CD14-positive monocyte (primary cell): Measurements from ENCODE around the gene LY6G6D. TPM values are rescaled to one million over a fixed set of nuclear protein-coding genes. Genes with fewer than 3 reads are reported as not detected.

Source experiments
- DNase-seq, 3 donors: peaks; one replicate each; pipeline ENCODE4 v3.0.0-alpha.2; 2011 to 2022
- H2AFZ ChIP-seq: 2 replicates; pipeline ENCODE4 v1.6.0; 2012; ENCODE audit warnings: mild to moderate bottlenecking, low read depth, low read length, inconsistent platforms; ENCODE audit not compliant: insufficient read depth, poor library complexity, severe bottlenecking
- H3K27ac ChIP-seq, 2 donors: 1 replicate in 1 of 2; 2 replicates in 1 of 2; pipeline ENCODE4 v1.5.1; 2012 to 2013; ENCODE audit warnings: low read length in 2 of 2, control low read depth in 1 of 2, inconsistent platforms in 1 of 2, low read depth in 1 of 2, mild to moderate bottlenecking in 1 of 2
- H3K27me3 ChIP-seq, 2 donors: one replicate each; pipeline versions ENCODE4 v1.6.0 to v1.6.1; 2011 to 2013; ENCODE audit warnings: low read length in 2 of 2; ENCODE audit not compliant: control insufficient read depth in 2 of 2, insufficient read depth in 2 of 2
- H3K36me3 ChIP-seq, 2 donors: replicated peaks in 1 of 2; 1 replicate in 1 of 2; 2 replicates in 1 of 2; pipeline versions ENCODE4 v1.5.1 to v1.6.1; 2012 to 2013; ENCODE audit warnings: low read length in 2 of 2, control low read depth in 1 of 2, inconsistent platforms in 1 of 2, mild to moderate bottlenecking in 1 of 2; ENCODE audit not compliant: insufficient read depth in 2 of 2, control insufficient read depth in 1 of 2
- H3K4me1 ChIP-seq, 2 donors: 1 replicate in 1 of 2; 2 replicates in 1 of 2; pipeline versions ENCODE4 v1.5.1 to v1.6.1; 2012 to 2013; ENCODE audit warnings: low read length in 2 of 2, control low read depth in 1 of 2, inconsistent platforms in 1 of 2, mild to moderate bottlenecking in 1 of 2, moderate library complexity in 1 of 2; ENCODE audit not compliant: insufficient read depth in 2 of 2, control insufficient read depth in 1 of 2
- H3K4me2 ChIP-seq: replicated peaks from 2 replicates; pipeline ENCODE3; 2012; ENCODE audit warnings: low read length, moderate library complexity, mild to moderate bottlenecking; ENCODE audit not compliant: poor library complexity, severe bottlenecking; ENCODE audit errors: extremely low read depth
- H3K4me3 ChIP-seq, 3 experiments: fragments of 200-600 bp in 1 of 3; sonication (generic) in 1 of 3; replicated peaks in 1 of 3; 1 replicate in 2 of 3; 2 replicates in 1 of 3; pipeline ENCODE4 v1.5.1; 2011 to 2013; ENCODE audit warnings: low read length in 3 of 3, mild to moderate bottlenecking in 3 of 3, control low read depth in 2 of 3, low read depth in 2 of 3, inconsistent platforms in 1 of 3, moderate library complexity in 1 of 3
- H3K79me2 ChIP-seq: 2 replicates; pipeline ENCODE4 v1.6.0; 2012; ENCODE audit warnings: mild to moderate bottlenecking, control low read depth, inconsistent platforms, low read length, moderate library complexity; ENCODE audit not compliant: insufficient read depth
- H3K9ac ChIP-seq: 2 replicates; pipeline ENCODE4 v1.6.0; 2017; ENCODE audit warnings: low read length, mild to moderate bottlenecking; ENCODE audit not compliant: insufficient read depth, poor library complexity, severe bottlenecking
- H3K9me3 ChIP-seq, 2 donors: replicated peaks in 1 of 2; 1 replicate in 1 of 2; 2 replicates in 1 of 2; pipeline versions ENCODE4 v1.5.1 to v1.6.1; 2012 to 2013; ENCODE audit warnings: low read length in 2 of 2, control low read depth in 1 of 2; ENCODE audit not compliant: control insufficient read depth in 1 of 2, insufficient read depth in 1 of 2
- H4K20me1 ChIP-seq: 2 replicates; pipeline ENCODE4 v1.6.0; 2012; ENCODE audit warnings: mild to moderate bottlenecking, low read length, control low read depth, moderate library complexity; ENCODE audit not compliant: insufficient read depth
- H3K27ac Mint-ChIP-seq, 7 donors: one replicate each; pipeline ENCODE4 v1.8.0; 2020; ENCODE audit warnings: mild to moderate bottlenecking in 7 of 7, mixed read lengths in 7 of 7, moderate library complexity in 6 of 7, inconsistent platforms in 2 of 7
- H3K27me3 Mint-ChIP-seq, 3 donors: one replicate each; pipeline ENCODE4 v1.8.0; 2021 to 2022; ENCODE audit warnings: low read depth in 3 of 3, mild to moderate bottlenecking in 3 of 3, mixed read lengths in 3 of 3, moderate library complexity in 3 of 3, inconsistent platforms in 1 of 3
- H3K36me3 Mint-ChIP-seq, 2 donors: one replicate each; pipeline ENCODE4 v1.8.0; 2020; ENCODE audit warnings: mixed read lengths in 2 of 2, inconsistent platforms in 1 of 2, mild to moderate bottlenecking in 1 of 2
- H3K4me1 Mint-ChIP-seq: one replicate; pipeline ENCODE4 v1.8.0; 2020; ENCODE audit warnings: mild to moderate bottlenecking, mixed read lengths
- H3K4me3 Mint-ChIP-seq, 2 donors: one replicate each; pipeline ENCODE4 v1.8.0; 2020; ENCODE audit warnings: mild to moderate bottlenecking in 2 of 2, mixed read lengths in 2 of 2, moderate library complexity in 1 of 2
- H3K9me3 Mint-ChIP-seq, 7 donors: one replicate each; pipeline ENCODE4 v1.8.0; 2020 to 2022; ENCODE audit warnings: mixed read lengths in 7 of 7, mild to moderate bottlenecking in 6 of 7, moderate library complexity in 6 of 7, inconsistent platforms in 2 of 7
- WGBS: methylation state at CpG from one replicate; pipeline ENCODE4 v1.1.5; 2013; ENCODE audit warnings: missing lambda C conversion rate; ENCODE audit not compliant: insufficient coverage; 5-methylcytosine and 5-hydroxymethylcytosine counted together
- intact Hi-C, 2 donors: fragments of 100-400 bp; cut with micrococcal nuclease; formaldehyde crosslinking; loops; one replicate each; pipeline versions ENCODE4 v1.15.0 to v1.15.1; 2023
- polyA plus RNA-seq, 3 donors: library from polyadenylated mRNA; depleted of rRNA in 1 of 3; unstranded in 2 of 3; stranded (reverse) in 1 of 3; fragments of 300-500 nt in 2 of 3; fragments of >200 nt in 1 of 3; fragmentation: Illumina TruSeq in 2 of 3; gene quantifications; 1 replicate in 2 of 3; 2 replicates in 1 of 3; pipeline ENCODE4 v1.2.3, GENCODE V29; 2012 to 2021
- TF ChIP-seq, protein P1 (sequence below): fragments of 200-600 bp; IDR thresholded peaks from one replicate; pipeline ENCODE4 v1.8.0; 2022; ENCODE audit warnings: antibody characterized with exemption, mild to moderate bottlenecking

The LY6G6D gene
- polyA plus RNA-seq, 3 donors = not detected

DNA sequence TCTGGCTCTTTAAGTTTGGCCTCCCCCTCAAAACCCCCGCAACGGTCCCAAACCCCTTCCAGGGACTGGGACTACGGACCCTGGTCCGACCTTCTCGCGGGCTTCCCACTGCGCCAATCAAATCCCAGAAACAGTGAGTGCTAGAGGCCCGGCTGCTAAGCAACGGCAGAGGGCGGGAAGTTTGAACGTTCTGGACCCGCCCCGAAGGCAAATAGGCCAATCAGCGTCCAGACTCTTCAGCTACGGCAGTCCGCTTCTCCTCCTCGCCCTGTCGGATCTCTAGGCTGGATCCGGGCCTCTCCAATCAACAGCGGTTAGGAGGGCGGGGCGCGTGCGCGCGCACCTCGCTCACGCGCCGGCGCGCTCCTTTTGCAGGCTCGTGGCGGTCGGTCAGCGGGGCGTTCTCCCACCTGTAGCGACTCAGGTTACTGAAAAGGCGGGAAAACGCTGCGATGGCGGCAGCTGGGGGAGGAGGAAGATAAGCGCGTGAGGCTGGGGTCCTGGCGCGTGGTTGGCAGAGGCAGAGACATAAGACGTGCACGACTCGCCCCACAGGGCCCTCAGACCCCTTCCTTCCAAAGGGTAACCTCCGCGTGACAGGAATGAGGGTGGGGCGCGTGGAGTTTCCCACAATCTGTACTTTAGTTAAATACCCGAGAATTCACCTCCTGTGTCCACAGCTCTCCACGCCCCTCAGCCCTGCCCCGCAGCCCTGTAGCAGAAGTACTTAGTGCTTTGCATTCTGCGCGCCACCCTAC lies 24.7 kb downstream of the LY6G6D start, which contains the start of gene MSH5:
MSH5 (plus strand) TSS at position 367 of the 758 bp plus-strand sequence. CDS start 462 bp downstream, outside the sequence.
- peak within 1 kb of the TSS; percentile 58 to 100 (median 71) for H3K4me3 ChIP-seq
- peak within 1 kb of the TSS; percentile 94 for H3K4me2 ChIP-seq
- H2AFZ ChIP-seq = peak within 1 kb of the TSS; percentile 84
- peaks cover 45% of the 10 kb centered on the region for H3K79me2 ChIP-seq
- TF ChIP-seq, protein P1, sequence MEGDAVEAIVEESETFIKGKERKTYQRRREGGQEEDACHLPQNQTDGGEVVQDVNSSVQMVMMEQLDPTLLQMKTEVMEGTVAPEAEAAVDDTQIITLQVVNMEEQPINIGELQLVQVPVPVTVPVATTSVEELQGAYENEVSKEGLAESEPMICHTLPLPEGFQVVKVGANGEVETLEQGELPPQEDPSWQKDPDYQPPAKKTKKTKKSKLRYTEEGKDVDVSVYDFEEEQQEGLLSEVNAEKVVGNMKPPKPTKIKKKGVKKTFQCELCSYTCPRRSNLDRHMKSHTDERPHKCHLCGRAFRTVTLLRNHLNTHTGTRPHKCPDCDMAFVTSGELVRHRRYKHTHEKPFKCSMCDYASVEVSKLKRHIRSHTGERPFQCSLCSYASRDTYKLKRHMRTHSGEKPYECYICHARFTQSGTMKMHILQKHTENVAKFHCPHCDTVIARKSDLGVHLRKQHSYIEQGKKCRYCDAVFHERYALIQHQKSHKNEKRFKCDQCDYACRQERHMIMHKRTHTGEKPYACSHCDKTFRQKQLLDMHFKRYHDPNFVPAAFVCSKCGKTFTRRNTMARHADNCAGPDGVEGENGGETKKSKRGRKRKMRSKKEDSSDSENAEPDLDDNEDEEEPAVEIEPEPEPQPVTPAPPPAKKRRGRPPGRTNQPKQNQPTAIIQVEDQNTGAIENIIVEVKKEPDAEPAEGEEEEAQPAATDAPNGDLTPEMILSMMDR = no peak
- peaks cover 0 to 10% of the 10 kb centered on the region in 2 donors for H3K36me3 ChIP-seq
- Mint-ChIP-seq H3K27me3 (peaks cover 0 to 2% (median 2%) of the 10 kb centered on the region in 3 donors), H3K4me3 (peak within 1 kb of the TSS; percentile 92 to 98), H3K27ac (peak within 1 kb of the TSS; percentile 95 to 100 (median 99)), H3K36me3 (peaks cover 10 to 16% of the 10 kb centered on the region in 2 donors), H3K4me1 (peaks cover 50% of the 10 kb centered on the region), H3K9me3 (peaks cover 0 to 2% (median 0%) of the 10 kb centered on the region in 7 donors)
- peaks cover 1% of the 10 kb centered on the region for H4K20me1 ChIP-seq
- peak; percentile 97 to 100 (median 98) for DNase-seq
- no peaks in the 10 kb centered on the region for H3K9me3 ChIP-seq
- under 1% methylated on average over 44 of the region's 58 CpGs for WGBS
- H3K9ac ChIP-seq = peak within 1 kb of the TSS; percentile 66
- H3K27me3 ChIP-seq = no peaks in the 10 kb centered on the region
- H3K4me1 ChIP-seq = peaks cover 42 to 54% of the 10 kb centered on the region in 2 donors
- intact Hi-C loops = loop anchor here in 1 of 2 donors (2.0 to 10.0 kb wide), 4 partner anchors 29 to 195 kb away; partner anchors contain the start of genes ATP6V1G2, CSNK2B, DDX39B and LY6G5B
- H3K27ac ChIP-seq = peak within 1 kb of the TSS; percentile 91 to 99

DNA sequence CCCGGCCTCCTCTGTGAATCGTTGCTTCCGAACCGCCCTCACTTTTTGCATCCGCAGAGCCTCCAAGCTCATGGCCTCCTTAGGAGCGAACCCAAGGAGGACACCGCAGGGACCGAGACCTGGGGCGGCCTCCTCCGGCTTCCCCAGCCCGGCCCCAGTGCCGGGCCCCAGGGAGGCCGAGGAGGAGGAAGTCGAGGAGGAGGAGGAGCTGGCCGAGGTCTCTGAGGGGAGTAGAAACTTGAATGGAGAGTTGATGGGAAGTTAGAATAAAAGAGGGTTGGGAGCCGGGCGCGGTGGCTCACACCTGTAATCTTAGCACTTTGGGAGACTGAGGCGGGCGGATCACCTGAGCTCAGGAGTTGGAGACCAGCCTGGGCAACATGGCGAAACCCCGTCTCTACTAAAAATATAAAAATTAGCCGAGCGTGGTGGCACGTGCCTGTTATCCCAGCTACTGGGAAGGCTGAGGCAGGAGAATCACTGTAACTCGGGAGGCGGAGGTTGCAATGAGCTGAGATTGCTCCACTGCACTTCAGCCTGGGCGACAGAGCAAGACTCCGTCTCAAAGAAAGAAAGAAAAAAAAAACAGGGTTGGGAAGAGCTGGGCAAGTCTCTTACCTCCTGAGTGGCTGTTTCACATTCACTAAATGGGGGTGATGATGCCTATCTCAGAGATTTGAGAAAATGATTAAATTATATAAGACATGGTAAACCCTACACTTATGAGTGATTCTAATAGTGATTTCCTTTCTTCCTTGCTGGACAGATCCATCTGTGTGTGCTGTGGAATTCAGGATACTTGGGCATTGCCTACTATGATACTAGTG lies 25.5 kb downstream of the LY6G6D start:
- intact Hi-C loops = no loop called here
- Histone ChIP-seq H3K27ac (peak overlapping the region; percentile 49 to 99), H3K36me3 (peaks cover 0 to 10% of the 10 kb centered on the region in 2 donors), H3K79me2 (peaks cover 37% of the 10 kb centered on the region), H3K27me3 (no peaks in the 10 kb centered on the region), H2AFZ (peak overlapping the region; percentile 84), H3K4me1 (peaks cover 42 to 54% of the 10 kb centered on the region in 2 donors), H3K9ac (peak overlapping the region; percentile 66), H3K4me3 (peak overlapping the region; percentile 58 to 90 (median 71)), H3K9me3 (no peaks in the 10 kb centered on the region), H4K20me1 (no peaks in the 10 kb centered on the region), H3K4me2 (peak overlapping the region; percentile 94)
- Mint-ChIP-seq H3K4me3 (peak overlapping the region; percentile 92 to 98), H3K9me3 (peaks cover 0 to under 1% (median 0%) of the 10 kb centered on the region in 7 donors), H3K36me3 (peaks cover 5 to 22% of the 10 kb centered on the region in 2 donors), H3K4me1 (peaks cover 50% of the 10 kb centered on the region), H3K27me3 (peaks cover 0 to 2% (median 1%) of the 10 kb centered on the region in 3 donors), H3K27ac (peak overlapping the region; percentile 92 to 100 (median 99))
- 8% methylated on average over 24 of the region's 29 CpGs for WGBS
- DNase-seq = peak; percentile 44 to 61 (median 59)
- TF ChIP-seq, protein P1 = no peak
